ENCODE results near the gene KCNMA1. TPM values are rescaled to one million over a fixed set of nuclear protein-coding genes. Genes with fewer than 3 reads are reported as not detected.

The KCNMA1 gene
- total and polyA plus RNA-seq, 7 donors, result 15.3 to 427 (median 256) TPM

DNA sequence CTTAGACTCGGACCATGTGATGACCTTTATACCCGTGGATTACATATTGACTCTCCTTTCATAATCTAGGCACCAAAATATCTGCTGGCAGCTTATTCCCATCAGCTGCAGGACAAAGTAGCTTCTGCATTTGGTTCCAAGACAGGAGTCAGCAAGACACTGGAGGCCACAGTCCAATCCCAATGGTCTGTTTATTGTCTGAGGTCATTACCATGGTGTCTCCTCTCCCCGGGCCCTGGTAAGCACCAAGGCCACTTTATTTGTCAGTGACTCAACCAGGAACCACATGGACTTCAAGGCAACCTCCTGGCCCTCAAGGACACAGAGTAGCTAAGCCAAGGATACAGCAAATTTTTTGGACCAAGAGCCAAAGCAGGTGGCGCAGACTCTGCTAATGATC, 36.1 kb downstream of the KCNMA1 start:
- H3K4me3 ChIP-seq, result no peak overlapping the region
- H3K9me3 ChIP-seq, result no peaks in the 10 kb centered on the region
- intact Hi-C loops (cut with DNase I), result no loop called here
- WGBS, 2 donors, result 43 to 73% methylated on average over 4 of the region's 4 CpGs
- no peaks in the 10 kb centered on the region for H3K27me3 ChIP-seq
- TF ChIP-seq EP300 (IDR thresholded peaks at IDR 0.05) (no peak), POLR2AphosphoS5 (IDR thresholded peaks at IDR 0.05) (no peak), POLR2A (IDR thresholded peaks at IDR 0.05) (no peak)
- TF ChIP-seq, protein P1, sequence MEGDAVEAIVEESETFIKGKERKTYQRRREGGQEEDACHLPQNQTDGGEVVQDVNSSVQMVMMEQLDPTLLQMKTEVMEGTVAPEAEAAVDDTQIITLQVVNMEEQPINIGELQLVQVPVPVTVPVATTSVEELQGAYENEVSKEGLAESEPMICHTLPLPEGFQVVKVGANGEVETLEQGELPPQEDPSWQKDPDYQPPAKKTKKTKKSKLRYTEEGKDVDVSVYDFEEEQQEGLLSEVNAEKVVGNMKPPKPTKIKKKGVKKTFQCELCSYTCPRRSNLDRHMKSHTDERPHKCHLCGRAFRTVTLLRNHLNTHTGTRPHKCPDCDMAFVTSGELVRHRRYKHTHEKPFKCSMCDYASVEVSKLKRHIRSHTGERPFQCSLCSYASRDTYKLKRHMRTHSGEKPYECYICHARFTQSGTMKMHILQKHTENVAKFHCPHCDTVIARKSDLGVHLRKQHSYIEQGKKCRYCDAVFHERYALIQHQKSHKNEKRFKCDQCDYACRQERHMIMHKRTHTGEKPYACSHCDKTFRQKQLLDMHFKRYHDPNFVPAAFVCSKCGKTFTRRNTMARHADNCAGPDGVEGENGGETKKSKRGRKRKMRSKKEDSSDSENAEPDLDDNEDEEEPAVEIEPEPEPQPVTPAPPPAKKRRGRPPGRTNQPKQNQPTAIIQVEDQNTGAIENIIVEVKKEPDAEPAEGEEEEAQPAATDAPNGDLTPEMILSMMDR (IDR thresholded peaks at IDR 0.05), result no peak
- peak overlapping the region; percentile 36 to 64 (median 56) for H3K27ac ChIP-seq
- DNase-seq, result peak; percentile 61
- H3K4me1 ChIP-seq, result peaks cover 0 to 73% (median 70%) of the 10 kb centered on the region in 4 donors
- no peaks in the 10 kb centered on the region for H3K36me3 ChIP-seq

DNA sequence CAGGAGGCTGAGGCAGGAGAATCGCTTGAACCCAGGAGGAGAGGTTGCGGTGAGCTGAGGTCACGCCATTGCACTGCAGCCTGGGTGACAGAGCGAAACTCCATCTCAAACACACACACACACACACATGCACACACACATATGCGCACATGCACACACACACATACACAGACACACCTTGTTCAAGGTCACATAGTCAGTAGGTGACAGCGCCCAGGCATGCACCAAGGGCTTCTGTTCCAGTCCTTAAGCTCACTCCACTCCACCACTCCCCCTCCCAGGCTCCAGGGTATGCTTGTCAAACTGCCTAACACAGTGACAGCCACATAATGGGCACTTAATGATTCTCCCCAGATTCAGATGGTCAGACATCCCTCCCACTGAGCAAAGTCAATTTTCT, 37.0 kb downstream of the KCNMA1 start:
- no peaks in the 10 kb centered on the region for H3K9me3 ChIP-seq
- peaks cover 0 to 73% (median 64%) of the 10 kb centered on the region in 4 donors for H3K4me1 ChIP-seq
- peak; percentile 33 for DNase-seq
- H3K4me3 ChIP-seq, result no peak overlapping the region
- peak overlapping the region in 3 of 4 donors; percentile 36 to 64 (median 54) for H3K27ac ChIP-seq
- intact Hi-C loops (cut with DNase I), result no loop called here
- 96% methylated on average over 6 of the region's 6 CpGs for WGBS, 2 donors
- H3K27me3 ChIP-seq, result no peaks in the 10 kb centered on the region
- no peak for TF ChIP-seq POLR2AphosphoS5 (IDR thresholded peaks at IDR 0.05)
- TF ChIP-seq, protein P1 (IDR thresholded peaks at IDR 0.05), result no peak
- TF ChIP-seq POLR2A (IDR thresholded peaks at IDR 0.05), result no peak
- TF ChIP-seq EP300 (IDR thresholded peaks at IDR 0.05), result no peak
- no peaks in the 10 kb centered on the region for H3K36me3 ChIP-seq

DNA sequence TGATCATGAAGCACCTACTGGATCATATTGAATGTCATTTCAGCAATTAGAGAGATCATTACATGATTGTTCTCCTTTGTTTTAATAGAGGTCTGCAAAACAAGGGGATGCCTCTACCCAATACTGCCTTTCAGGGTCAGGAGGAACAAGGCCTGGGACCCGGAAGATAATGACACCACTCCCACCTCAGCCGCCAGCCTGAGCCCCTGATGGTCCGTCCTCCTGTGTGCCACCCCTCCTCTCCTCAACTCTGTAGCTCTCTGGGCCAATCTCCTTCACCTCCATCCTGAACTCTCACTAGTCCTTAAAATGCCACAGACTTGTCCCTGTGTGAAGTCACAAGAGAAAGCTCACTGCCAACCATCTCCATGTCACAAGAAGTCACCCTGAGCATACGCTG, 38.0 kb downstream of the KCNMA1 start:
- Histone ChIP-seq H3K27ac (peak overlapping the region in 1 of 4 donors; percentile 54), H3K4me1 (peaks cover 0 to 71% (median 58%) of the 10 kb centered on the region in 4 donors), H3K36me3 (no peaks in the 10 kb centered on the region), H3K9me3 (no peaks in the 10 kb centered on the region), H3K27me3 (no peaks in the 10 kb centered on the region), H3K4me3 (no peak overlapping the region)
- intact Hi-C loops (cut with DNase I), result no loop called here
- TF ChIP-seq POLR2AphosphoS5 (IDR thresholded peaks at IDR 0.05) (no peak), POLR2A (IDR thresholded peaks at IDR 0.05) (no peak), EP300 (IDR thresholded peaks at IDR 0.05) (no peak)
- TF ChIP-seq, protein P1 (IDR thresholded peaks at IDR 0.05), result no peak
- DNase-seq, result no peak
- 80 to 82% methylated on average over 4 of the region's 4 CpGs for WGBS, 2 donors

DNA sequence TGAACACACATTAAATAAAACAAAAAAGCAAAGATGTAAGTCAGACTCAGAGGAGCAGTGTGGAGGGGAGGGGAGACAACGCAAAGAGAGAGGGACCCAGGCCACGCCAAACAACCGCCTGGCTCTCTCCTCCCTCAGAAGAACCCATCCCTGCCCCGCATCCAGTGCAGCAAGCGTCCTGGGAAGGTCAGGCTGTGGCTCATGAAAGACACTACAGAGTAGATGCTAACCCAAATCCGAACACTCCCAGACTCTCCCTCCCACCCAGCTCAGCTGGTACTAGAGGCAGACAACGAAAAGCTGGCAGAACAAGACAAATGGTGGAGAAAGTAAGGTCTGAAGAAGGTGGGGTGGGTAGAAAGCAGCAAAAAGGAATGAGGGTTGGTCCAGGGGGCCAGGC, 39.0 kb downstream of the KCNMA1 start:
- no peaks in the 10 kb centered on the region for H3K36me3 ChIP-seq
- intact Hi-C loops (cut with DNase I), result no loop called here
- H3K4me1 ChIP-seq, result peaks cover 0 to 71% (median 57%) of the 10 kb centered on the region in 4 donors
- TF ChIP-seq, protein P1 (IDR thresholded peaks at IDR 0.05), result no peak
- TF ChIP-seq POLR2AphosphoS5 (IDR thresholded peaks at IDR 0.05) (no peak), POLR2A (IDR thresholded peaks at IDR 0.05) (no peak), EP300 (IDR thresholded peaks at IDR 0.05) (no peak)
- no peak overlapping the region for H3K4me3 ChIP-seq
- peak overlapping the region; percentile 14 to 86 (median 40) for H3K27ac ChIP-seq
- WGBS, 2 donors, result 57 to 66% methylated on average over 7 of the region's 7 CpGs
- no peak for DNase-seq
- no peaks in the 10 kb centered on the region for H3K9me3 ChIP-seq
- H3K27me3 ChIP-seq, result no peaks in the 10 kb centered on the region

DNA sequence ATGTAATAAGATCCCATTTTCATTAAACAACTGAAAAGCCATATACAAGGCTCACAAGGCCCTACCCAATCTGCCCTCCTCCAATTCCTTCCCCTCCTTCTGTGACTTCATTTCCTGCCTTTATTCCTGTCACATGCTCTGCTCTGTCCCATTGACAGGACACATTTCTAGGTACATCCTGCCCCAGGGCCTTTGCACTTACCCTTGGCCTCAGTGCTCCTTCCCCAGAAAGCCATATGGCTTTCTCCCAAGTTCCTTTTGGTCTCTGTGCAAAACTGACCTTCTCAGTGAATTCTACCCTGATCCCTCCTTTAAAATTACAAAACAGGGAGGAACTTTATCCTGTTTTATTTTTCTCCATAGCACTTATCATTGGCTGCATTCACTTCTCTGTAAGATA, 40.0 kb downstream of the KCNMA1 start:
- H3K36me3 ChIP-seq, result no peaks in the 10 kb centered on the region
- H3K27me3 ChIP-seq, result no peaks in the 10 kb centered on the region
- H3K4me3 ChIP-seq, result no peak overlapping the region
- DNase-seq, result no peak
- TF ChIP-seq POLR2A (IDR thresholded peaks at IDR 0.05) (no peak), POLR2AphosphoS5 (IDR thresholded peaks at IDR 0.05) (no peak), EP300 (IDR thresholded peaks at IDR 0.05) (no peak)
- TF ChIP-seq, protein P1 (IDR thresholded peaks at IDR 0.05), result no peak
- intact Hi-C loops (cut with DNase I), result no loop called here
- H3K4me1 ChIP-seq, result peaks cover 0 to 70% (median 57%) of the 10 kb centered on the region in 4 donors
- H3K9me3 ChIP-seq, result no peaks in the 10 kb centered on the region
- peak overlapping the region in 1 of 4 donors; percentile 86 for H3K27ac ChIP-seq
